Measurements from ENCODE around the gene WDR43.

DNA sequence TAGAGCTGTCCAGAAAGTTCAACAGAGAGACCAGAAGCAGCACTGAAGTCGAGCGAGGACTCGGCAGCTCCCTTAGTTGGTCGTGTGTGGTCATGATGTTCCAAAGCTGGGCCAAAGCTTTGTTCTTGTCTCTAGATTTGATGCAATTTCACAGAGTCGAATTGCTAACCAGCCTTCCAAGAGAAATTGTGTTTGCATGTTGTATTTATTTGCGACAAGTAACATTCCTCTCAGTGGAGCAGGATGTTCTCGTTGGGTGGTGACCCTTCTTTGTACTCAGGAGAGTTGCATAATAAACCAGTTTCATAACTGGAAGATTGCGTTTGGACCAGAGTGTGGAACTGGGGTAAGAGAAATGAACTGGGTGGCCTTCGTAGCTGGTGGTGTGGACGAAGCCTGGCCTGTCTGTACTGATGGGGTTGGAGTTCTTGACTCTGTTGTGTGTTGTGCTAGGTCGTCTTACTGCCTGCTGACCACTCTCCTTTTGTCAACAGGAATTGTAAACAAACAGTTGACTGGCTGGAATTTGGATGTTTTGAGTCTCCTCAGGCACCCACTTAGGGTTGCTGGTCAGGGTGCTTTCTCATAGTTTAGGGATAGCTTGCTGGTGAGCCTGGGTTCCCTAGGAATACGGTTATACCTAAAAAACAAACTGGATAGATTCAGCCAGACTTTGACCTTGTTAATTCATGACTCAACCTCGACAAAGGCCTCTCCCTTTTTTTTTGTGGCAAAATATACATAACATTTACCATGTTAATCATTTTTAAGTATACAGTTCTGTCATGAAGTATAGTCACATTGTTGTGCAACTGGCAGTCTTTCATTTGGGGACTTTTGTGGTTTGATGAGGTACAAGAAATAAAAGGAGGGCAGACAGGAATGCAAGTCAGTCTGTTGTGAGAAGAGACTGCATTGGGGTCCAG lies 57.7 kb downstream of the WDR43 start:
- no peak for TF ChIP-seq CTCF (conservative IDR thresholded peaks at IDR 0.05)
- no peak for TF ChIP-seq ZFX (IDR thresholded peaks at IDR 0.05)
